Endodermal cell (in vitro differentiated cells): ENCODE results near the gene CEP104. TPM values are rescaled to one million over a fixed set of nuclear protein-coding genes. Genes with fewer than 3 reads are reported as not detected.

ENCODE experiments used
- DNase-seq: peaks from one replicate; pipeline ENCODE4 v3.0.0-alpha.2; 2017
- H3K27ac ChIP-seq: 2 replicates; pipeline ENCODE4 v1.5.1; 2013; ENCODE audit warnings: mild to moderate bottlenecking, low read depth, low read length, moderate library complexity
- H3K27me3 ChIP-seq: 2 replicates; pipeline ENCODE4 v1.6.1; 2013; ENCODE audit warnings: mild to moderate bottlenecking, low read length, moderate library complexity; ENCODE audit not compliant: insufficient read depth, control insufficient read depth, poor library complexity, severe bottlenecking
- H3K36me3 ChIP-seq: 2 replicates; pipeline ENCODE4 v1.7.0; 2013; ENCODE audit warnings: mild to moderate bottlenecking, low read length, moderate library complexity; ENCODE audit not compliant: control insufficient read depth, insufficient read depth
- H3K4me1 ChIP-seq: one replicate; pipeline ENCODE4 v1.7.0; 2013; ENCODE audit warnings: low read length; ENCODE audit not compliant: control insufficient read depth, insufficient read depth
- H3K4me3 ChIP-seq: 2 replicates; pipeline ENCODE4 v1.5.1; 2013; ENCODE audit warnings: mild to moderate bottlenecking, low read length, moderate library complexity
- H3K9ac ChIP-seq: 2 replicates; pipeline ENCODE4 v1.6.1; 2013; ENCODE audit warnings: mild to moderate bottlenecking, low read length, moderate library complexity; ENCODE audit not compliant: poor library complexity, severe bottlenecking; ENCODE audit errors: extremely low read depth
- H3K9me3 ChIP-seq: 2 replicates; pipeline ENCODE4 v1.6.1; 2013; ENCODE audit warnings: mild to moderate bottlenecking, low read length, moderate library complexity; ENCODE audit not compliant: control insufficient read depth
- H3K27ac Mint-ChIP-seq: 2 replicates; pipeline ENCODE4 v1.8.0; 2020; ENCODE audit warnings: mixed read lengths
- H3K27me3 Mint-ChIP-seq: 2 replicates; pipeline ENCODE4 v1.8.0; 2021; ENCODE audit warnings: mild to moderate bottlenecking, mixed read lengths; ENCODE audit not compliant: insufficient read depth
- H3K36me3 Mint-ChIP-seq: 2 replicates; pipeline ENCODE4 v1.8.0; 2020; ENCODE audit warnings: low read depth, mixed read lengths
- H3K4me1 Mint-ChIP-seq: 2 replicates; pipeline ENCODE4 v1.8.0; 2020; ENCODE audit warnings: mixed read lengths
- H3K4me3 Mint-ChIP-seq: 2 replicates; pipeline ENCODE4 v1.8.0; 2020; ENCODE audit warnings: mild to moderate bottlenecking, moderate library complexity, mixed read lengths
- H3K9me3 Mint-ChIP-seq: 2 replicates; pipeline ENCODE4 v1.8.0; 2020; ENCODE audit warnings: mild to moderate bottlenecking, mixed read lengths
- CTCF ChIP-seq: fragments of 200-600 bp; sonication (generic); conservative IDR thresholded peaks from 2 replicates; pipeline ENCODE4 v1.5.0; 2021; ENCODE audit warnings: antibody characterized with exemption, mild to moderate bottlenecking
- WGBS, 2 experiments: methylation state at CpG; one replicate each; pipeline versions ENCODE4 v1.1.5 to v1.1.7; 2013; ENCODE audit warnings: missing lambda C conversion rate in 2 of 2, mixed read lengths in 1 of 2; ENCODE audit not compliant: insufficient coverage in 1 of 2, insufficient read length in 1 of 2; 5-methylcytosine and 5-hydroxymethylcytosine counted together
- total RNA-seq, 2 donors: library from RNA; stranded (reverse); fragmentation: NEBNext Ultra II Directional in 1 of 2; extraction: Animal tissue kit (Norgen Biotek cat#: 25700) in 1 of 2; gene quantifications; 2 replicates in 1 of 2; 3 replicates in 1 of 2; pipeline ENCODE4 v1.2.1, GENCODE V29; 2021

The CEP104 gene
- total RNA-seq, 2 donors from 2014 or later: 34.2 to 47.5 TPM

- TF ChIP-seq CTCF: no peak
- Mint-ChIP-seq H3K4me3 (no peak overlapping the region), H3K9me3 (no peaks in the 10 kb centered on the region), H3K36me3 (peaks cover 65% of the 10 kb centered on the region), H3K27me3 (no peaks in the 10 kb centered on the region), H3K4me1 (peaks cover 3% of the 10 kb centered on the region), H3K27ac (peak overlapping the region; percentile 52)
- H3K27me3 ChIP-seq: no peaks in the 10 kb centered on the region
- no peak overlapping the region for H3K27ac ChIP-seq
- no peaks in the 10 kb centered on the region for H3K9me3 ChIP-seq
- H3K9ac ChIP-seq: no peak overlapping the region
- DNase-seq: no peak
- peaks cover 53% of the 10 kb centered on the region for H3K36me3 ChIP-seq
- H3K4me3 ChIP-seq: no peak overlapping the region
- WGBS, 2 experiments: 93 to 94% methylated on average over 42 to 45 of the region's 45 CpGs
- H3K4me1 ChIP-seq: no peaks in the 10 kb centered on the region
Observed at GRCh38 chr1:3786468-3787348, 70.3 kb downstream of the CEP104 start.

DNA sequence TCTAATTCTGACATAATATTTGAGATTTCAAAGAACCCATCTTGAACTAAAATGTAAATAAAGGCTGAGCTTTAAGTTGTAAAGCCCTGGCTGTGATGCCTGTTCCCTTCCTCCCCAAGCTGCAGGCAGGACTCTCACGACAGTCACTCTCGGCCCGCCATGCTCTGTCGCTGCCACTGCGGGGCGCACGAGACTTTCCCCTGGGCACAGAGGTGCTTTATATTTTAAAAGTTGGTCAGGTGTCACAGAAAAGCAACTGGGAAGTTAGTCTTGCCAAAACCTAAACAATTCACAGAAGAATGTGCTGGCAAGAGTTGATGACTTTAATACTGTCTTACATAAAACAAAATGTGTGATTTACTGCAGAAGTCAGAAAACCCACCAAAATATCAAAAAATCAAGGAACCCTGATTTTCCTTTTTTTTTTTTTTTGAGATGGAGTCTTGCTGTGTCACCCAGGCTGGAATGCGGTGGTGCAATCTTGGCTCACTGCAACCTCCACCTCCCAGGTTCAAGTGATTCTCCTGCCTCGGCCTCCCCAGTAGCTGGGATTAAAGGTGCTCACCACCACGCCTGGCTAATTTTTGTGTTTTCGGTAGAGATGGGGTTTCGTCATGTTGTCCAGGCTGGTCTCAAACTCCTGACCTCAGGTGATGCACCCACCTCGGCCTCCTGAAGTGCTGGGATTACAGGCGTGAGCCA lies 71.4 kb downstream of the CEP104 start:
- Histone ChIP-seq H3K9me3 (no peaks in the 10 kb centered on the region), H3K36me3 (peaks cover 62% of the 10 kb centered on the region), H3K27ac (no peak overlapping the region), H3K4me3 (no peak overlapping the region), H3K27me3 (no peaks in the 10 kb centered on the region), H3K9ac (no peak overlapping the region), H3K4me1 (no peaks in the 10 kb centered on the region)
- Mint-ChIP-seq H3K27me3 (no peaks in the 10 kb centered on the region), H3K27ac (peak overlapping the region; percentile 44), H3K9me3 (no peaks in the 10 kb centered on the region), H3K4me3 (no peak overlapping the region), H3K36me3 (peaks cover 76% of the 10 kb centered on the region), H3K4me1 (peaks cover 3% of the 10 kb centered on the region)
- TF ChIP-seq CTCF: peak; percentile 77
- WGBS, 2 experiments: 85 to 86% methylated on average over 7 to 14 of the region's 14 CpGs
- peak; percentile 90 for DNase-seq

- Histone ChIP-seq H3K9me3 (no peaks in the 10 kb centered on the region), H3K36me3 (peaks cover 67% of the 10 kb centered on the region), H3K4me3 (no peak overlapping the region), H3K4me1 (no peaks in the 10 kb centered on the region), H3K27ac (no peak overlapping the region), H3K27me3 (no peaks in the 10 kb centered on the region), H3K9ac (no peak overlapping the region)
- WGBS, 2 experiments: 93 to 97% methylated on average over 7 to 13 of the region's 13 CpGs
- H3K27ac Mint-ChIP-seq: peak overlapping the region; percentile 44
- H3K36me3 Mint-ChIP-seq: peaks cover 82% of the 10 kb centered on the region
- no peak for DNase-seq
- peaks cover 3% of the 10 kb centered on the region for H3K4me1 Mint-ChIP-seq
- no peaks in the 10 kb centered on the region for H3K27me3 Mint-ChIP-seq
- no peak overlapping the region for H3K4me3 Mint-ChIP-seq
- H3K9me3 Mint-ChIP-seq: no peaks in the 10 kb centered on the region
- no peak for TF ChIP-seq CTCF
Observed at GRCh38 chr1:3785045-3785444, 72.0 kb downstream of the CEP104 start.
